Colonic mucosa (tissue), 4 donors: ENCODE data around the gene MYO19. TPM values are rescaled to one million over a fixed set of nuclear protein-coding genes. Genes with fewer than 3 reads are reported as not detected.
"Not testable (repeated sequence)": the region's sequence is repeated elsewhere in the genome, so short reads cannot be mapped to it uniquely, and the experiment has no call there.

Experiments
- DNase-seq: peaks from one replicate; pipeline ENCODE4 v3.0.0-alpha.2; 2020
- H3K27ac ChIP-seq: fragments of 200-600 bp; one replicate; pipeline ENCODE4 v1.8.0; 2021
- H3K27me3 ChIP-seq: fragments of 200-600 bp; one replicate; pipeline ENCODE4 v1.8.0; 2021
- H3K36me3 ChIP-seq: fragments of 200-600 bp; one replicate; pipeline ENCODE4 v1.8.0; 2021
- H3K4me1 ChIP-seq: fragments of 200-600 bp; one replicate; pipeline ENCODE4 v1.8.0; 2021; ENCODE audit warnings: mild to moderate bottlenecking
- H3K4me3 ChIP-seq: fragments of 200-600 bp; one replicate; pipeline ENCODE4 v1.8.0; 2021
- H3K9ac ChIP-seq, 2 donors: one replicate each; pipeline ENCODE4 v1.7.0; 2013; ENCODE audit warnings: control low read depth in 2 of 2, low read depth in 2 of 2, low read length in 2 of 2
- H3K9me3 ChIP-seq: fragments of 200-600 bp; one replicate; pipeline ENCODE4 v1.8.0; 2021
- CTCF ChIP-seq: fragments of 200-600 bp; IDR thresholded peaks from one replicate; pipeline ENCODE4 v1.8.0; 2022; ENCODE audit warnings: antibody characterized with exemption, mild to moderate bottlenecking
- intact Hi-C: fragments of 100-400 bp; cut with DNase I; formaldehyde crosslinking; loops from one replicate; pipeline ENCODE4 v1.14.1; 2022
- total RNA-seq, 2 donors: library from RNA; stranded (reverse); fragmentation: NEBNext Ultra II Directional in 1 of 2; extraction: Animal tissue kit (Norgen Biotek cat#: 25700) in 1 of 2; gene quantifications; one replicate each; pipeline ENCODE4 v1.2.1, GENCODE V29; 2021
- donor health status: healthy.
- donor health status: DM: no; HTN: no; CAD: no.
- donor health status: DM: no; HTN: no; CAD: no.

Gene MYO19
- total RNA-seq, 2 donors from 2014 or later: 48.8 to 149 TPM

- no peak for TF ChIP-seq CTCF
- H3K4me1 ChIP-seq: no peaks in the 10 kb centered on the region
- no peak overlapping the region for H3K4me3 ChIP-seq
- peaks cover 14% of the 10 kb centered on the region for H3K27me3 ChIP-seq
- intact Hi-C loops: no loop called here
- H3K9ac ChIP-seq: no peak overlapping the region
- no peaks in the 10 kb centered on the region for H3K36me3 ChIP-seq
- H3K27ac ChIP-seq: no peak overlapping the region
- no peaks in the 10 kb centered on the region for H3K9me3 ChIP-seq
- no peak for DNase-seq
Measured at GRCh38 chr17:36460265-36460937, 74.3 kb downstream of the MYO19 start.

GRCh38 chr17:36459601-36460000 is 75.1 kb downstream of the MYO19 start:
- TF ChIP-seq CTCF: no peak
- no peak for DNase-seq
- H3K27ac ChIP-seq: no peak overlapping the region
- H3K4me3 ChIP-seq: no peak overlapping the region
- H3K9me3 ChIP-seq: no peaks in the 10 kb centered on the region
- H3K9ac ChIP-seq: no peak overlapping the region
- H3K36me3 ChIP-seq: no peaks in the 10 kb centered on the region
- intact Hi-C loops: no loop called here
- H3K27me3 ChIP-seq: peaks cover 14% of the 10 kb centered on the region
- no peaks in the 10 kb centered on the region for H3K4me1 ChIP-seq

DNA sequence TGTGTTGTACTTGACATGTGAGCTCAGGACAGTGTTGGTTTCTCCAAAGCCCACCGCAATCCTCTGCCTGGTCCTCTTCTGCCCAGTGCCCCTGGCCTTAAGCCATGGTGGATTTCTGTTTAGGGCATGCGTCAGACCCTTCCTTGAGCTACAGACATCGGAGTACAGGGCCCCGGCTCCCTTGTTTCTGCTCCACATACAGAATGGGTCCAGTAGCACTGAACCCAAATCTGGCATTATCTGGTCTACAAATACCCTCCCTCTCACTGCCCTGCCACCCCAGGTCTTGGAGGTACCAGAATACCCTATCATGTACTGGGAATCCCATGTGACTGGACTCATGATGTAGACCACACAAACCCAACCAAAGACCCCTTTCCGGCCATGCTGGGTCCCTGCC is 75.6 kb downstream of the MYO19 start:
- Histone ChIP-seq H3K9me3 (no peaks in the 10 kb centered on the region), H3K36me3 (no peaks in the 10 kb centered on the region), H3K27ac (no peak overlapping the region), H3K4me3 (no peak overlapping the region), H3K4me1 (no peaks in the 10 kb centered on the region), H3K9ac (no peak overlapping the region), H3K27me3 (peaks cover 10% of the 10 kb centered on the region)
- no peak for TF ChIP-seq CTCF
- no peak for DNase-seq
- intact Hi-C loops: no loop called here

GRCh38 chr17:36457701-36458100 is 77.0 kb downstream of the MYO19 start:
- H3K9ac ChIP-seq, DNase-seq, intact Hi-C loops, H3K9me3 ChIP-seq, H3K27me3 ChIP-seq, H3K36me3 ChIP-seq, H3K27ac ChIP-seq, H3K4me3 ChIP-seq, H3K4me1 ChIP-seq: not testable (repeated sequence)

- intact Hi-C loops, H3K27me3 ChIP-seq, H3K9ac ChIP-seq, H3K4me3 ChIP-seq, DNase-seq, H3K27ac ChIP-seq, H3K4me1 ChIP-seq, H3K9me3 ChIP-seq, H3K36me3 ChIP-seq: not testable (repeated sequence)
Measured at GRCh38 chr17:36452888-36453287, 81.8 kb downstream of the MYO19 start.

DNA sequence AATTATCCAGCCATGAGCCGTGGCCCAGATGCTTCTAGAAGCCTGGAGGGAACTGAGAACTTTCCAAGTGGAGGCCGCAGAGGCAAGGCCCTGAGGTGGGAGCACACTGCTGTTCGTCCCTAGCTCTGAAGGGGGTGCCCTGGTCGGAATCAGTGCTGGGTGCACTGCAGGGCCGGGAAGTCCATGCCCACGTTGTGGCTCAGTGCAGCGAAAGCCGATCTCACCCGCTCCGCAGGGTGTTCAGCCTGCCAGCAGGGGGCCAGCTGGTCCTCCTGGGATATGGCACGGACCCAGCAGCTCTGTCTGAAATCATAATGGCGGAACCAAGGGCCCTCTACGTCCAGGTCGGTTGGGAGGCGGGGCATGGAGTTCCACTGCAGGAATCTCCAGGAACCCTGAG is 84.7 kb downstream of the MYO19 start:
- H3K36me3 ChIP-seq, intact Hi-C loops, H3K9ac ChIP-seq, H3K9me3 ChIP-seq, H3K27ac ChIP-seq, H3K4me3 ChIP-seq, H3K4me1 ChIP-seq, H3K27me3 ChIP-seq, DNase-seq: not testable (repeated sequence)

Other genes starting within 250 kb of the MYO19 start
- gene TBC1D3G, start 211.0 kb downstream of the MYO19 start, total RNA-seq: not detected
- gene TBC1D3H, start 146.4 kb downstream of the MYO19 start, total RNA-seq: not detected
- gene ZNHIT3, start 48.2 kb downstream of the MYO19 start, total RNA-seq: 10 to 100 TPM; 29.0 to 31.6 TPM
- 10 to 100 TPM in 1 of 2 donors, 1 to 10 TPM in 1; 4.8 to 10.2 TPM for gene PIGW, start 119 bp upstream of the MYO19 start, total RNA-seq
- gene GGNBP2, start 10.1 kb upstream of the MYO19 start, total RNA-seq: 10 to 100 TPM; 67.6 to 81.0 TPM
- 100 to 1,000 TPM; 147 to 191 TPM for gene DHRS11, start 57.0 kb upstream of the MYO19 start, total RNA-seq
- 10 to 100 TPM in 1 of 2 donors, 1 to 10 TPM in 1; 6.2 to 26.5 TPM for gene MRM1, start 66.7 kb upstream of the MYO19 start, total RNA-seq